GM12873 (cell line): ENCODE results near the gene GAREM1.

Experiments
- TF ChIP-seq, protein P1 (sequence below): IDR thresholded peaks from 2 replicates; pipeline ENCODE4 v1.5.1; 2012; ENCODE audit warnings: low read depth, mild to moderate bottlenecking, moderate library complexity, low read length, control low read depth; ENCODE audit not compliant: insufficient read depth; ENCODE audit errors: missing control alignments

Gene GAREM1

DNA sequence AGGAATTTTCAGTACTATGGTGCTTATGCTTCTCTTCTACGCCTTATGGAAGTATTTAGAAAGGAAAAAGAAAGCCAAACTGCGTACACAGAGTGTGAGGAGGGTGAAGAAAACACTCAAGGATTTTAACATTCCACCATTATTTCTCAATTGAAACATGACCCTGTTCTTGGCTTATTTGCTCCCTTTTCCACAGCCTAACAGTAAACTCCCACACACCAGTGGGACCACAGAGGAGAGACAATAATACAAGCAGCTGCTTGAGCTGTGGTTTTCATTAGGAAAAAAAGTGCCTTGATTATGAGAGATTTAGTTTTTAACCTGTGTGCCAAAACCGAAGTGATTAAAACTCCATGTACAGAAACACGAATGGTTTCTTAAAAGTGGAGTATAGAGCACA is 146.5 kb downstream of the GAREM1 start:
- TF ChIP-seq, protein P1, sequence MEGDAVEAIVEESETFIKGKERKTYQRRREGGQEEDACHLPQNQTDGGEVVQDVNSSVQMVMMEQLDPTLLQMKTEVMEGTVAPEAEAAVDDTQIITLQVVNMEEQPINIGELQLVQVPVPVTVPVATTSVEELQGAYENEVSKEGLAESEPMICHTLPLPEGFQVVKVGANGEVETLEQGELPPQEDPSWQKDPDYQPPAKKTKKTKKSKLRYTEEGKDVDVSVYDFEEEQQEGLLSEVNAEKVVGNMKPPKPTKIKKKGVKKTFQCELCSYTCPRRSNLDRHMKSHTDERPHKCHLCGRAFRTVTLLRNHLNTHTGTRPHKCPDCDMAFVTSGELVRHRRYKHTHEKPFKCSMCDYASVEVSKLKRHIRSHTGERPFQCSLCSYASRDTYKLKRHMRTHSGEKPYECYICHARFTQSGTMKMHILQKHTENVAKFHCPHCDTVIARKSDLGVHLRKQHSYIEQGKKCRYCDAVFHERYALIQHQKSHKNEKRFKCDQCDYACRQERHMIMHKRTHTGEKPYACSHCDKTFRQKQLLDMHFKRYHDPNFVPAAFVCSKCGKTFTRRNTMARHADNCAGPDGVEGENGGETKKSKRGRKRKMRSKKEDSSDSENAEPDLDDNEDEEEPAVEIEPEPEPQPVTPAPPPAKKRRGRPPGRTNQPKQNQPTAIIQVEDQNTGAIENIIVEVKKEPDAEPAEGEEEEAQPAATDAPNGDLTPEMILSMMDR = no peak

DNA sequence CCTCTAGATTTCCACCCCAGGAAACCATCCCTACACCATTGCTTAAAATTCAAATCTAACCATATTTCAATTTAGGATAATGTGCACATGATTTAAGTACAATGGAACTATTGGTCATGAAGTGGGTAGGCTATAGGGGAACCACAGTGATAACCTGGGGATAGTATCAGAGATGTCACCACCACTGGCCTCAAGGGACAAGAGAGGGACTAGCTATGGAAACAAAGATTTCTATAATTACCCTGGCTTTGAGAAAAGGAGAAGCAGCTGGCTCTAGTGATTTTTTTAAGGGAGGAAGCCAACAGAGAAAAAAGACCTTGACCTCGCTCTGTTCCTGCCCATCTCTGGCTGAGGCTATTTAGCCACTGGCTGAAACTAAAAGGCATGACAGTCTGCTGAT is 148.9 kb downstream of the GAREM1 start:
- TF ChIP-seq, protein P1 = no peak

DNA sequence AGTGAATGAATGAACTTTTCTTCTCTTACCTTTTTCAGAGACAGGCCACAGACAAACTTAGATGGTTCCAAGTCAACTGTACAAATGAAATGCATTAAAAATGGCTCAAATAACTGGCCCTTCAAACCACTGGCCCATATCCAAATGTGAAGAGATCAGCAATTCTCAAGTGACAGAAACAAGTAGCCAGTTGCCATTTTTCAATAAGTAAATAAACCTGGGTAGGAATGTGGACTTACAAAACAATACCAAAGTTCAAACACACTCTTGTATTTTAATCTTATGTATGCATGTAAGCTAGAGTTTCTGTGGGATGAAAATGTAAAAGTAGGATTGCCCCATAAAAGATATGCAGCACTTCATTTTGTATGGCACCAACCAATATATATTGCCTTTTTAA is 151.6 kb downstream of the GAREM1 start:
- TF ChIP-seq, protein P1 = no peak

DNA sequence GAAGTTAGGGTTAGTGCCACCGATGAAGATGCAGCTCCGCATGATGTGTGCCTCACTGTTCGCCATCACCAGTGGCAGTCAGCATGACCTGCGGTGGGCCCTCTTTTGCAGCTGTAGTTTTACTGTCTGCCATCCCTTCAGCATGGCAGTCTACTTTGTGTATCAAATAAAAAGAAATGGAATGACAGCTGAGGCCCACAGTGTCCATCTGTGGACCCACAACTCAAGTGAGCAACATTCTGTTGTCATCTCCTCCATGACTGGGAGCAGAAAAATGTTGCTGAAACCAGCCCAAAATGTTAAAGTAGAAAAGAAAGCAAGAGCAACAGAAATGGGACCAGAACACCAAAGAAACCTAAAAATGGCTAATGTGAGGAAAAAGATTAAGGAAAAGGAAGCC is 152.1 kb downstream of the GAREM1 start:
- TF ChIP-seq, protein P1 = no peak

GRCh38 chr18:32317651-32318050 is 153.0 kb downstream of the GAREM1 start:
- TF ChIP-seq, protein P1 = no peak

DNA sequence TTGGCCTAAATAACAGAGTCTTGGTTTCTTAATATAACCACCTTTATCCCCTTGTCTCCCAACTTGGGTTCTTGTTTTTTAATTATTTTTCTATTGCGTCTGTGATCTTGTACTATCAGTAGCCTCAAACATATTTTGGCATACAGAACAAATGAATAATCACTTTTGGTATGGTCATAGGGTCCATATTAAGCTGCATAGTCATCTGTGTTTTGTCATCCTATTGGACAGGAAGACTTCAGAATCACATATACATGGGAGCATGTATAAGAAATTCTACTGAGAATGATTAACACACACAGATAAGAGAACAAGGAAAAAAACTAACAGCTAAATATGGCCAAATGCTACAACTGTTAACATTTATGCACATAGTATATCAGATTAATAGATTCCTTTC is 154.8 kb downstream of the GAREM1 start:
- TF ChIP-seq, protein P1 = no peak

DNA sequence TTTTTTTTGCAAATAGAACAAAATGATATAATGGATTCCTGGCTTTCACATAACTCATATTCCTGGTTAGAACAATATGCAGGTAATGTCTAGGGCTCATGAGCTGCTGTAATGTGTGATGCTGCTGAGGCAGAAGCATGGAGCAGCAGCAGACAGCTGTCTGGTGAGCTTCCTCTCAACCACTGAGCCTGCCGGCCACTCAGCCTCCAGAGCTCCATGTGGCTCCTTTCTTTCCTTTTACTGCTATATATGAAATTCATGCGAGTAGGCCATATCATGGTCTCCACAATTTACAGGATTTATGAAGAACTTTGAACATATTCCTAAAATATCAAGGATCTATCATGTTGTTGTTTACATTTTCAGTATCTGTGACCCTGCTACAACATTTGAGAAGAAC is 159.9 kb downstream of the GAREM1 start:
- TF ChIP-seq, protein P1 = no peak
